Caco-2 (cell line): Measurements from ENCODE around the gene ANKRD23. TPM values are rescaled to one million over a fixed set of nuclear protein-coding genes. Genes with fewer than 3 reads are reported as not detected.

ENCODE experiments used
- BruUV-seq: library from RNA; stranded (reverse); fragments of 400-500 nt; replicated peaks from 2 replicates; lab custom pipeline; 2021; lab: Mats Ljungman, UMichigan
- CTCF ChIA-PET: fragments of 300-600 bp; sonication (Branson Sonifier 250); formaldehyde crosslinking; loops from one replicate; lab custom pipeline; 2022; ENCODE audit warnings: antibody characterized with exemption; lab: Charles Lee
- POLR2A ChIA-PET: fragments of 300-600 bp; sonication (Branson Sonifier 250); formaldehyde crosslinking; loops from one replicate; lab custom pipeline; 2022; ENCODE audit warnings: antibody characterized with exemption; lab: Charles Lee
- DNase-seq, 2 experiments: peaks; one replicate each; pipeline versions ENCODE4 v3.0.0 to v3.0.0-alpha.2; 2020 to 2022
- H3K27me3 ChIP-seq: replicated peaks from 2 replicates; pipeline ENCODE4 v1.6.0; 2011; ENCODE audit warnings: low read length; ENCODE audit not compliant: control insufficient read depth, insufficient read depth
- H3K36me3 ChIP-seq: 2 replicates; pipeline ENCODE4 v1.5.1; 2011; ENCODE audit warnings: low read length; ENCODE audit not compliant: control insufficient read depth, insufficient read depth
- H3K4me1 ChIP-seq: fragments of 250-450 bp; sonication (Bioruptor Pico); 2 replicates; pipeline ENCODE4 v1.5.1; 2020; ENCODE audit warnings: mild to moderate bottlenecking
- H3K4me3 ChIP-seq: 2 replicates; pipeline ENCODE4 v1.5.1; 2011; ENCODE audit warnings: low read depth, mild to moderate bottlenecking, control low read depth, low read length
- H3K9me3 ChIP-seq: fragments of 250-450 bp; sonication (Bioruptor Pico); 2 replicates; pipeline ENCODE4 v1.5.1; 2020; ENCODE audit warnings: mild to moderate bottlenecking, moderate library complexity
- H3K27ac Mint-ChIP-seq: one replicate; pipeline ENCODE4 v1.8.0; 2022; ENCODE audit warnings: mixed read lengths; ENCODE audit not compliant: unreplicated experiment
- H3K27me3 Mint-ChIP-seq: one replicate; pipeline ENCODE4 v1.8.0; 2022; ENCODE audit warnings: mixed read lengths; ENCODE audit not compliant: insufficient read depth, unreplicated experiment
- H3K36me3 Mint-ChIP-seq: one replicate; pipeline ENCODE4 v1.8.0; 2022; ENCODE audit warnings: mild to moderate bottlenecking, mixed read lengths; ENCODE audit not compliant: insufficient read depth, unreplicated experiment
- H3K4me1 Mint-ChIP-seq: one replicate; pipeline ENCODE4 v1.8.0; 2022; ENCODE audit warnings: low read depth, mixed read lengths; ENCODE audit not compliant: unreplicated experiment
- H3K4me3 Mint-ChIP-seq: one replicate; pipeline ENCODE4 v1.8.0; 2022; ENCODE audit warnings: mild to moderate bottlenecking, moderate library complexity, mixed read lengths; ENCODE audit not compliant: unreplicated experiment
- H3K9me3 Mint-ChIP-seq: one replicate; pipeline ENCODE4 v1.8.0; 2022; ENCODE audit warnings: mixed read lengths; ENCODE audit not compliant: unreplicated experiment
- CTCF ChIP-seq, 2 experiments: fragments of 200-600 bp in 1 of 2; IDR thresholded peaks; 1 replicate in 1 of 2; 2 replicates in 1 of 2; pipeline versions ENCODE4 v1.5.1 to v1.8.0; 2011 to 2022; ENCODE audit warnings: antibody characterized with exemption in 1 of 2, control low read depth in 1 of 2, inconsistent platforms in 1 of 2, low read depth in 1 of 2, low read length in 1 of 2, mild to moderate bottlenecking in 1 of 2, moderate library complexity in 1 of 2; ENCODE audit not compliant: insufficient read depth in 1 of 2, severe bottlenecking in 1 of 2, unreplicated experiment in 1 of 2
- intact Hi-C: fragments of 100-400 bp; cut with micrococcal nuclease; formaldehyde crosslinking; loops from one replicate; pipeline ENCODE4 v1.10.0; 2022; ENCODE audit not compliant: unreplicated experiment
- total RNA-seq: library from RNA; stranded (reverse); gene quantifications from 2 replicates; pipeline ENCODE4 v1.2.3, GENCODE V29; 2022

The ANKRD23 gene
- total RNA-seq, 1 experiment from 2014 or later: 2.5 TPM

DNA sequence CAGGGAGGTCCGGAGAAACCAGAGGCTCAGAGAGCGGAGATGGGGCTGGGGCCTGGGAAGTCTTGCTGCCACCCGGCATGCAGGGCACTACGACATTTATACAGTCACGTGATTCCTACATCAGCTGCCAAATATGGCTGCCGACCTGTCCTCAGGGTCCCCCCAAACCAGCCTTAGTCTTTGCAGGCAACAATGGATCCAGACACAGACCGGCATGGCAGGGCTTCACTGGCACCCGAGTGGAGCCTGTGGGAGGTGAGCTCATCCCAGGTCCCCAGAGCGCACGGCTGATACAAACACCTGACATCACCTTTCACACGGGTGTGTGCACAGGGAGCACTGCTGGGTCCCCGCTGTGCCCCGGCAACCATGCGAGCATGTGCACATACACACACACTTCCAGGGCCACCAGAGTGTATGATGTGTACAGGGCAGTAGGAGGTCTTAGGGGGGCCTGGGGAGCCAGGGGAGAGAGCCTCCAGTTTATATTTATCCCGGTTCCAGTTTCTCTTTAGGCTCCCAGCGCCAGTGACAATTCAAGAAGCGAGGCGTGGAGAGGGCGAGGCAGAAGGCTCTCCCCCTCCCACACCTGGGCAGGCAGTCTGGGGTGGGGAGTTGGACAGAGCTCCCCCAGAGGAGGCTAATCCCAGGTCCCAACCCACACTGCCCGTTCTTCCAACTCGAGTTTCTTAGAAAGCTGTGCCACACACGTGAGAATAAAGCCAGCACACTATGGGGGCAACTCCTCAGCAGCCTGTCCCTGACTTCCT is 23.4 kb upstream of the ANKRD23 start:
- TF ChIP-seq CTCF (IDR thresholded peaks at IDR 0.05; ENCODE audit: insufficient read depth in 1 of 2, low read depth in 1 of 2, low read length in 1 of 2, severe bottlenecking in 1 of 2, unreplicated experiment in 1 of 2): no peak
- Mint-ChIP-seq H3K27me3 (no peaks in the 10 kb centered on the region), H3K4me1 (no peaks in the 10 kb centered on the region), H3K4me3 (peak overlapping the region; percentile 78), H3K36me3 (peaks cover 18% of the 10 kb centered on the region), H3K27ac (peak overlapping the region; percentile 75), H3K9me3 (no peaks in the 10 kb centered on the region)
- H3K36me3 ChIP-seq: peaks cover 7% of the 10 kb centered on the region
- no peaks in the 10 kb centered on the region for H3K27me3 ChIP-seq
- CTCF ChIA-PET: interaction anchor here (3.3 kb wide), 1 partner anchor 9 kb away, joined by 71 read pairs; the partner anchor contains the start of gene ANKRD39
- DNase-seq: no peak
- H3K4me1 ChIP-seq: peaks cover 8% of the 10 kb centered on the region
- intact Hi-C loops: no loop called here
- H3K4me3 ChIP-seq: peak overlapping the region; percentile 95
- POLR2A ChIA-PET: interaction anchor here (1.8 kb wide), 1 partner anchor 9 kb away, joined by 5 read pairs; the partner anchor contains the start of gene ANKRD39
- no peaks in the 10 kb centered on the region for H3K9me3 ChIP-seq
- no TSS peak for BruUV-seq

DNA sequence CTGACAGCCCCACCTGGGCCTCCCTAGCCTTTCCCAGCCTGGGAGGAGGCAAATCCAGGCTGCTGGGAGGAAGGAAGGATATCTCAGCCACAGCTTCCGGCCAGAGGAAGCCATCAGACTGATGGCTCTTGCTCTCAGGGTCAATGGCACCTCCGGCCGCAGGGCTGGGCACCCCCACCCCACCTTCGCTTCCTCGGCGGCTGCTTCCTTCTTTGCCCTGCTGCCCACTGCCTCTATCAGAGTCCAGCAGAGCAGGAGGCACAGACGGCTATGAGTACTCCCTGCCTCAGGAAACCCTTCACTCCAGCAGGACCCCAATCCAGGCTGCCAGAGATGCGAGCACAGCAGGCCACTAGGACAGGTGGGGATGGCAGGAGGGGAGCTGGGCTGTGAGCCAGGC is 22.8 kb upstream of the ANKRD23 start:
- no peaks in the 10 kb centered on the region for H3K27me3 Mint-ChIP-seq
- intact Hi-C loops: no loop called here
- CTCF ChIA-PET: interaction anchor here (3.3 kb wide), 1 partner anchor 9 kb away, joined by 71 read pairs; the partner anchor contains the start of gene ANKRD39
- H3K4me1 Mint-ChIP-seq: no peaks in the 10 kb centered on the region
- Histone ChIP-seq H3K4me3 (no peak overlapping the region), H3K9me3 (no peaks in the 10 kb centered on the region), H3K36me3 (peaks cover 7% of the 10 kb centered on the region), H3K4me1 (peaks cover 10% of the 10 kb centered on the region), H3K27me3 (no peaks in the 10 kb centered on the region)
- POLR2A ChIA-PET: interaction anchor here (1.8 kb wide), 1 partner anchor 8 kb away, joined by 5 read pairs; the partner anchor contains the start of gene ANKRD39
- TF ChIP-seq CTCF (IDR thresholded peaks at IDR 0.05; ENCODE audit: insufficient read depth in 1 of 2, low read depth in 1 of 2, low read length in 1 of 2, severe bottlenecking in 1 of 2, unreplicated experiment in 1 of 2): no peak
- no peaks in the 10 kb centered on the region for H3K9me3 Mint-ChIP-seq
- DNase-seq: no peak
- peaks cover 24% of the 10 kb centered on the region for H3K36me3 Mint-ChIP-seq
- BruUV-seq: no TSS peak
- H3K27ac Mint-ChIP-seq: no peak overlapping the region
- peak overlapping the region; percentile 78 for H3K4me3 Mint-ChIP-seq

GRCh38 chr2:96866149-96866548 is 22.3 kb upstream of the ANKRD23 start:
- no peak overlapping the region for H3K4me3 Mint-ChIP-seq
- POLR2A ChIA-PET: interaction anchor here (1.8 kb wide), 1 partner anchor 8 kb away, joined by 5 read pairs; the partner anchor contains the start of gene ANKRD39
- peaks cover 28% of the 10 kb centered on the region for H3K36me3 Mint-ChIP-seq
- CTCF ChIA-PET: interaction anchor here (0.6 kb wide), 1 partner anchor 14 kb away, joined by 6 read pairs; no protein-coding TSS in a partner anchor
- DNase-seq: no peak
- H3K9me3 Mint-ChIP-seq: no peaks in the 10 kb centered on the region
- Histone ChIP-seq H3K36me3 (peaks cover 8% of the 10 kb centered on the region), H3K4me3 (no peak overlapping the region), H3K27me3 (no peaks in the 10 kb centered on the region), H3K4me1 (peaks cover 10% of the 10 kb centered on the region), H3K9me3 (no peaks in the 10 kb centered on the region)
- no peak overlapping the region for H3K27ac Mint-ChIP-seq
- H3K27me3 Mint-ChIP-seq: no peaks in the 10 kb centered on the region
- BruUV-seq: no TSS peak
- intact Hi-C loops: no loop called here
- no peak for TF ChIP-seq CTCF (IDR thresholded peaks at IDR 0.05; ENCODE audit: insufficient read depth in 1 of 2, low read depth in 1 of 2, low read length in 1 of 2, severe bottlenecking in 1 of 2, unreplicated experiment in 1 of 2)
- H3K4me1 Mint-ChIP-seq: no peaks in the 10 kb centered on the region
